NCI-H2107 treated with DMSO at 0.1 percent for 48 hours (cell line): Measurements from ENCODE around the gene RASGRP1.

Experiments used
- DNase-seq: peaks from one replicate; lab custom pipeline; 2025; ENCODE audit not compliant: unreplicated experiment; lab: John Stamatoyannopoulos, UW

RASGRP1 gene

GRCh38 chr15:38538328-38539007 lies 26.1 kb downstream of the RASGRP1 start:
- DNase-seq, result no peak

GRCh38 chr15:38536201-38536676 lies 28.4 kb downstream of the RASGRP1 start:
- no peak for DNase-seq

- DNase-seq, result no peak
Observed at GRCh38 chr15:38535491-38536200, 29.0 kb downstream of the RASGRP1 start.

GRCh38 chr15:38534691-38535090 lies 29.9 kb downstream of the RASGRP1 start:
- no peak for DNase-seq

- DNase-seq, result no peak
Observed at GRCh38 chr15:38533926-38534325, 30.7 kb downstream of the RASGRP1 start.

- DNase-seq, result no peak
Observed at GRCh38 chr15:38533416-38533915, 31.1 kb downstream of the RASGRP1 start.

DNA sequence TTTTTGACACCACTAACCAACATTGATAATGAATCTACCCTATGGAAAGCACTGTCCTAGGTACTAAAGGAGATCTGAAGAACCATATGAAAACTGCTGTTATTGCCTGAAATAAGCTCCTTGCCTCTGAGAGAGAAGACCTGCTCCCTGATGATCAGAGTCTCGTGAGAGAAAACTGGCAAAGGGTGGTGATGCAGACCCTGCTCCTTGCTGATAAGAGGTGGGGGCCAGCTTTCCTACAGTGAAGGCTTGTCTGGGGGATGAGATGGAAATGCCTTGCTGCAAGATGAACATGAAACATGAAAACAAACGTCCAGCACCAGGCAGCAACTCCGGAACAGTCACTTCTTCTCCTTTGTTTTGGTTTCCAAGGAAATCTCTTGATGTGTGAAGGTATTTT lies 31.9 kb downstream of the RASGRP1 start:
- DNase-seq, result no peak

DNA sequence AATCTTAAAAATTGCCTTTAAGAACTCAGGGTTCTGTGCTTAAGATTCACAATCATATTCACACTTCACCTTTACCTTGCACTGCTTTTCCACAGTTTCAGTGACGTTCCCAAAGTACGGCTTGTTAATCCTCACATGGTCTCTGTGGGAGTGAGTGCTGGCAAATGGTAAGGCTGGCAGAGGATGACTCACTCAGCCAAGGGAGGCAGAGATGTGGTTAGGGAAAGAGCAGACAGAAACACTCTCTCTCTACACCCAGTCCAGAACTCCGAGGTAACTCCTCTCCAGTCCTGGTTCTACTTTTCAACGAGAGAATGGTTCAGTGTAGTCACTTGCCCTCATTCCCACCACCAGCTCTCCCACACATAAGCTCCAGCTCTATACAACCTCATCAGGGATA lies 33.1 kb downstream of the RASGRP1 start:
- no peak for DNase-seq

- DNase-seq, result no peak
Observed at GRCh38 chr15:38530113-38530512, 34.5 kb downstream of the RASGRP1 start.

DNA sequence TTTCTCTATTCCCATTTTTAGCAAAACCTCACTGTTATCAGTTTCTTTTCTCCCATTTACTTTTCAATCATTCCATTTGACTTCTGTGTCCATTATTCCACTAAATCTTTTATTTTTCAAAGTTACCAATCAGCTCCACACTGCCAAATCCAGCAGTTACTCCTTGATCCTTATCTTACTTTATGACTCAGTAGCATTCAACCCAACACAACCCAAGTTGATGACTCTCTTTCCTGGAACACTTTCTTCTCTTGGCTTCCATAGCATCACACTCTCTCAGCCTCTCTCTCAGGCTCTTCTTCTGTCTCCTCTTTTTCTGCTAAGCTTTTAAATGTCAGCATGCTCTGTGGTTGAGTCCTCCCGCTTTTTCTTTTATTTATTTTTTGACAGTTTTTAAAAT lies 36.3 kb downstream of the RASGRP1 start:
- DNase-seq, result no peak

GRCh38 chr15:38526158-38526557 lies 38.5 kb downstream of the RASGRP1 start:
- no peak for DNase-seq

DNA sequence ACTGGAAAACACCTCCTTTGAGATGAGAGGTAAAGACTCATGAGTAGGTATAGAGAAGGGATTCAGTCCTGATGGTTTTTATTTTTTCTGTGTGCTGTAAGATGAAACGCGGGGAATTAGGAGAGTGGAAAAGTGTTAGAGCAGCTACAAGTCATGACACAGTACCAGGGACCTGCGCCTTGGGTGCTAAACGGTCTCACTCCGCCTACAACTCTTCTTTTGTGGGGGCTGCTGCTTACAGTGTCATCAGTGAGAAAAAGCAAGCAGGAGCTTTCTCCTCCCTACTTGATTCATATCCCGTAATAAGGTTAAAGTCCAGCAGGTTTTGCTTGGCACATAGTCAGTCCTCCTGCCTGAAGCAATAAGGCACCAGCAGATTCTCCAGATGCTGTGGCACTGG lies 39.1 kb downstream of the RASGRP1 start:
- DNase-seq, result no peak

GRCh38 chr15:38524156-38524555 lies 40.5 kb downstream of the RASGRP1 start:
- no peak for DNase-seq

DNA sequence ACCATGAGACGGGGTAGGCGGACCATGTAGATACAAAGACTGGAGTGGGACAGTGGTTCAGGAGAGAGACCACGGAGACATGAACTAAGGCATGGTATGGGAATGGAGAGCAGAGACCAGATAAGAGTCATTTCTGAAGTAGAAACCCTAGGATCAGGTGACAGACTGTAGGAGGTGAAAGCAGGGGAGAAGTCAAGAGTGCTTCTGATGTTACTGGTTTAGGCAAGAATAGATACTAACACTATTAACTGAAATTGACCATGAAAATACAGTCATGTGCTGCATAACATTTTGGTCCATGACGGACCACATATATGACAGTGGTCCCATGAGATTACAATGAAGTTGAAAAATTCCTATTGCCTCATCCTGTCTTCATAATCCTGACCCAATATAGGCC lies 41.7 kb downstream of the RASGRP1 start:
- DNase-seq, result no peak

- DNase-seq, result no peak
Observed at GRCh38 chr15:38521316-38521715, 43.3 kb downstream of the RASGRP1 start.

DNA sequence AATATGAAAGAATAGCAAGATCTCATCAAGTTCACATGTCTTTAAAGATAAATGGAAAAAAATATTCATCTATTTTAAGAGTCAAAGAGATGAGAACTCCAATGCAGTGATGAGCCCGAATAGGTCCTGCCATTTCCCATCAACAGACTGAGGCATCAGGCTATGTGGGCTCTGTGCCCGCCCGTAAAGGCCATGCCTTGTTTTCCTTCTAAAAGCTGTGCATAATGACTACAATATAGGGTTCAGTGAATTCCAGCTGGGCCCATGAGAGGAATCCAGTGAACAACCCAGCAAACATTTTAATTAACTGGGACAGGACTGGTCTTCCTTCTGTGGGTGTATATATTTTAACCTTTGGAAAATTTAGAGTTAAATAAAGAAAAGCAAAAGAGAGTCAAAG lies 44.6 kb downstream of the RASGRP1 start:
- DNase-seq, result no peak

DNA sequence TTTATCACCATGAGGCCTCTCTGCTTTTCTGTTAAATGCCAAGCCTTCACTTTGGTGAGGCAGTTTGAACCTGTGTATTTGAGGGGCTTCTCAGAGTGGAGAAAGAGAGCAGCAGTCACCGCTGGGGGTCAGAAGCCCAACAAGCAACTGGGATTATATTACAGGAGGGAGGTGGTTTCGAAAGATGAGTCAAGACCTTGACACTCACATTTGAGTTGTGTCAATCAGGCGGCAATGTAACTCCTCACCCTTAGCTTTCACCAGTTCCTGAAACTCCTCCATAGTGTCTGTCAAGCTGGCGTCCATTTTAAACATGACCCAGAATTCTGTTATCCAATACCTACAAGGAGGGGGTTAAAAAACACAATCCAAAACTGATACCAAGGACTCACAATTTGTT lies 46.5 kb downstream of the RASGRP1 start:
- no peak for DNase-seq

DNA sequence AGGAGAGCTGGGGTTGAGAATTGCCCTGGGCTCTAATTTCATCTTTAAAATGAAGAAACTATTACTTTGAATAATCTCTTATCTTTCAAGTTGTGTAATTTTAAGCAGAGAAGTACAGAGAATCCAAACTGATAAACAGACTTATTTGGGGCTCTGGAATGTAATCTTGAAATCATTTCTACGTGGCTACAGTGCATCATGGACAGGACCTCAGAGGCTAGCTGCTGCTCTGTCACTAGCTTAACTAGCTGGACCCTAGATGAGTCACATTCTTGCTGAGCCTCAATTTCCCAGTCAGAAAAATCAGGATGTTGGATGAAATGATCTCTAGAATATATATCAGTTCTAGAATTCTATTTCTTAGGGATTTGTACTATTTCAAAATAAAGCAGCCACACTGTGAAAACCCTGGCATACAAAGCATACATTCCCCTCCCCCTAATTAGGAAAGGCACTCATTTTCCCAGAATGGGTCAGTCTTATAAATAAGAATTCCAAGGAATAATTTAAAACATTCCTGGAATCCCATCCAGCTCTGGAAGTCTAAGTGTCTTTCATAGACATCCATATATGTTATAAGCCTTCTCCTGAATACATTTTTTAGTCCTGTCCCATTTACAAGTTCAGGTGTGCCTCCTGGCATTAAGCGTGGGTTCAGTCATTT lies 47.2 kb downstream of the RASGRP1 start:
- DNase-seq, result no peak

GRCh38 chr15:38516626-38517025 lies 48.0 kb downstream of the RASGRP1 start:
- no peak for DNase-seq

DNA sequence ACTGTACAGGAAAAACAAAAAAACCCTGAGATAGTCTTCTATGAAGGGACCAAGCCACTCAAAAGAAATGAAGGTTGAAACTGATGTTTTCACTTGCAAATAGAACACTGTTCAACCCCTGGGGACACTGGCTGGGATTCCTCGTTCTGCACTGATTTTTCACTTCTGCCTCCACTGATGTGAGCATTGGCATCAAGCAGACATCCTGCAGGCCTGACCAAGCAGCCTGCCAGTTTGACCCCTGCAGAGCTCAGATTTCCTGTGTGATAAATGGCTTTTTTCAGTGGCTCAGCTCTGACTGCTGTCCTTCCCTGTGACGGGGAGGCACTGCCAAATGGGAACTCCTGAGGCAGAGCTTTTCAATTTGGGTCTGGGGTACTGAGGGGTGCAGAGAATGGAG lies 50.0 kb downstream of the RASGRP1 start:
- DNase-seq, result no peak

GRCh38 chr15:38512901-38513300 lies 51.7 kb downstream of the RASGRP1 start:
- DNase-seq, result no peak

GRCh38 chr15:38509152-38509551 lies 55.5 kb downstream of the RASGRP1 start:
- DNase-seq, result no peak
